OCI-LY7 (cell line): ENCODE data around the gene SPACA9. TPM values are rescaled to one million over a fixed set of nuclear protein-coding genes. Genes with fewer than 3 reads are reported as not detected.

ENCODE experiments used
- BruUV-seq: library from RNA; stranded (reverse); fragments of 400-500 nt; replicated peaks from 2 replicates; lab custom pipeline; 2021; lab: Mats Ljungman, UMichigan
- CTCF ChIA-PET: fragments of 300-600 bp; sonication (Branson Sonifier 250); formaldehyde crosslinking; loops from one replicate; lab custom pipeline; 2022; ENCODE audit warnings: antibody characterized with exemption; ENCODE audit not compliant: unreplicated experiment; lab: Charles Lee
- POLR2A ChIA-PET: fragments of 300-600 bp; sonication (Branson Sonifier 250); formaldehyde crosslinking; loops from one replicate; lab custom pipeline; 2022; ENCODE audit warnings: antibody characterized with exemption; lab: Charles Lee
- DNase-seq: peaks from one replicate; pipeline ENCODE4 v3.0.0-alpha.2; 2015; ENCODE audit warnings: low spot score
- H2AFZ ChIP-seq: fragments of 200-600 bp; sonication (generic), shearing (Covaris generic); 2 replicates; pipeline ENCODE4 v1.6.1; 2014; ENCODE audit warnings: mild to moderate bottlenecking, antibody characterized with exemption, low read length, moderate library complexity
- H3K27ac ChIP-seq: fragments of 200-600 bp; sonication (generic); 2 replicates; pipeline ENCODE4 v1.5.1; 2014; ENCODE audit warnings: mixed run types, low read depth, mild to moderate bottlenecking, moderate library complexity, low read length, inconsistent platforms; ENCODE audit not compliant: poor library complexity, severe bottlenecking
- H3K36me3 ChIP-seq: fragments of 200-600 bp; sonication (generic); 2 replicates; pipeline ENCODE4 v1.6.1; 2014; ENCODE audit warnings: mild to moderate bottlenecking, antibody characterized with exemption, low read length, moderate library complexity, mixed read lengths; ENCODE audit not compliant: insufficient read depth
- H3K4me1 ChIP-seq: fragments of 200-600 bp; sonication (generic); 2 replicates; pipeline ENCODE4 v1.5.1; 2014; ENCODE audit warnings: mild to moderate bottlenecking, low read length; ENCODE audit not compliant: insufficient read depth, poor library complexity, severe bottlenecking
- H3K4me2 ChIP-seq: fragments of 200-600 bp; sonication (generic); 2 replicates; pipeline ENCODE4 v1.6.1; 2014; ENCODE audit warnings: mild to moderate bottlenecking, low read length
- H3K4me3 ChIP-seq: fragments of 200-600 bp; sonication (generic); 2 replicates; pipeline ENCODE4 v1.5.1; 2014; ENCODE audit warnings: mild to moderate bottlenecking, low read depth, low read length; ENCODE audit not compliant: poor library complexity, severe bottlenecking
- H3K79me2 ChIP-seq: fragments of 200-600 bp; sonication (generic); 2 replicates; pipeline ENCODE4 v1.6.1; 2016; ENCODE audit warnings: low read depth, mild to moderate bottlenecking, low read length, moderate library complexity, mixed read lengths; ENCODE audit not compliant: insufficient read depth
- H3K9me2 ChIP-seq: fragments of 200-600 bp; sonication (generic); 2 replicates; pipeline ENCODE4 v1.6.1; 2016; ENCODE audit warnings: mild to moderate bottlenecking, low read length, mixed read lengths; ENCODE audit not compliant: insufficient read depth
- H3K9me3 ChIP-seq: fragments of 200-600 bp; sonication (generic); 2 replicates; pipeline ENCODE4 v1.6.1; 2014; ENCODE audit warnings: mild to moderate bottlenecking, mixed run types, low read length, mixed read lengths
- H4K20me1 ChIP-seq: fragments of 200-600 bp; sonication (generic); 2 replicates; pipeline ENCODE4 v1.6.1; 2014; ENCODE audit warnings: mild to moderate bottlenecking, antibody characterized with exemption, low read length, moderate library complexity, mixed read lengths; ENCODE audit not compliant: insufficient read depth
- CTCF ChIP-seq: fragments of 200-600 bp; sonication (generic); conservative IDR thresholded peaks from 2 replicates; pipeline ENCODE4 v1.5.1; 2014; ENCODE audit warnings: mild to moderate bottlenecking, antibody characterized with exemption, low read length, moderate library complexity, mixed read lengths
- EZH2phosphoT487 ChIP-seq: fragments of 200-600 bp; sonication (generic); IDR thresholded peaks from 2 replicates; pipeline ENCODE4 v1.6.1; 2018; ENCODE audit warnings: low read depth, borderline replicate concordance, mild to moderate bottlenecking, mixed run types, antibody characterized with exemption, low read length, moderate library complexity, mixed read lengths
- intact Hi-C: fragments of 100-400 bp; cut with micrococcal nuclease; formaldehyde crosslinking; loops from one replicate; pipeline ENCODE4 v1.10.0; 2022; ENCODE audit not compliant: unreplicated experiment
- total RNA-seq, 2 experiments: library from RNA; depleted of rRNA in 1 of 2; stranded (reverse); fragments of >200 nt in 1 of 2; shearing (Covaris generic) in 1 of 2; gene quantifications; 2 replicates each; pipeline ENCODE4 v1.2.3, GENCODE V29; 2014 to 2022

The SPACA9 gene
- total RNA-seq, 2 experiments from 2014 or later = 1.1 to 5.7 TPM

GRCh38 chr9:132833550-132834121 is 45.1 kb upstream of the SPACA9 start:
- no peak overlapping the region for H2AFZ ChIP-seq
- no peak overlapping the region for H3K4me3 ChIP-seq
- no peaks in the 10 kb centered on the region for H3K4me1 ChIP-seq
- no peaks in the 10 kb centered on the region for H3K79me2 ChIP-seq
- CTCF ChIA-PET = no interaction called here
- POLR2A ChIA-PET = no interaction called here
- TF ChIP-seq EZH2phosphoT487 (no peak), CTCF (no peak)
- H3K36me3 ChIP-seq = no peaks in the 10 kb centered on the region
- no peak overlapping the region for H3K27ac ChIP-seq
- BruUV-seq = no TSS peak
- H3K9me3 ChIP-seq = no peaks in the 10 kb centered on the region
- H4K20me1 ChIP-seq = no peaks in the 10 kb centered on the region
- H3K4me2 ChIP-seq = no peak overlapping the region
- intact Hi-C loops = no loop called here
- no peaks in the 10 kb centered on the region for H3K9me2 ChIP-seq
- no peak for DNase-seq

GRCh38 chr9:132834343-132834742 is 44.4 kb upstream of the SPACA9 start:
- TF ChIP-seq EZH2phosphoT487 = no peak
- no peak for TF ChIP-seq CTCF
- Histone ChIP-seq H3K4me2 (no peak overlapping the region), H3K4me1 (no peaks in the 10 kb centered on the region), H3K4me3 (no peak overlapping the region), H3K79me2 (no peaks in the 10 kb centered on the region), H3K27ac (no peak overlapping the region), H3K9me3 (no peaks in the 10 kb centered on the region), H4K20me1 (no peaks in the 10 kb centered on the region), H3K9me2 (no peaks in the 10 kb centered on the region), H2AFZ (no peak overlapping the region), H3K36me3 (no peaks in the 10 kb centered on the region)
- ChIA-PET CTCF (no interaction called here), POLR2A (no interaction called here)
- intact Hi-C loops = no loop called here
- DNase-seq = no peak
- BruUV-seq = no TSS peak

GRCh38 chr9:132837501-132838286 is 41.0 kb upstream of the SPACA9 start:
- intact Hi-C loops = no loop called here
- ChIA-PET POLR2A (no interaction called here), CTCF (no interaction called here)
- no peak overlapping the region for H3K4me2 ChIP-seq
- H3K9me2 ChIP-seq = no peaks in the 10 kb centered on the region
- no peaks in the 10 kb centered on the region for H3K36me3 ChIP-seq
- BruUV-seq = no TSS peak
- H2AFZ ChIP-seq = no peak overlapping the region
- no peaks in the 10 kb centered on the region for H3K4me1 ChIP-seq
- DNase-seq = no peak
- H3K27ac ChIP-seq = no peak overlapping the region
- H3K9me3 ChIP-seq = no peaks in the 10 kb centered on the region
- no peaks in the 10 kb centered on the region for H4K20me1 ChIP-seq
- H3K79me2 ChIP-seq = no peaks in the 10 kb centered on the region
- H3K4me3 ChIP-seq = no peak overlapping the region
- TF ChIP-seq EZH2phosphoT487 = no peak
- TF ChIP-seq CTCF = no peak
